Liver (tissue), 3 donors: Measurements from ENCODE around the gene PUS7L.

Source experiments
- EGR1 ChIP-seq, 2 donors: IDR thresholded peaks; 2 replicates each; pipeline ENCODE4 v1.6.1; 2016 to 2018; ENCODE audit warnings: antibody characterized with exemption in 2 of 2, low read depth in 2 of 2
- FOXA1 ChIP-seq: IDR thresholded peaks from 2 replicates; pipeline ENCODE4 v1.6.1; 2016; ENCODE audit warnings: antibody characterized with exemption
- GABPA ChIP-seq, 2 donors: IDR thresholded peaks in 1 of 2; conservative IDR thresholded peaks in 1 of 2; 2 replicates each; pipeline ENCODE4 v1.6.1; 2016; ENCODE audit warnings: antibody characterized with exemption in 2 of 2, mild to moderate bottlenecking in 1 of 2, moderate library complexity in 1 of 2
- RAD21 ChIP-seq, 2 donors: IDR thresholded peaks; 2 replicates each; pipeline ENCODE4 v1.6.1; 2016; ENCODE audit warnings: antibody characterized with exemption in 2 of 2, mild to moderate bottlenecking in 2 of 2
- RXRA ChIP-seq, 2 donors: IDR thresholded peaks; 2 replicates each; pipeline ENCODE4 v1.6.1; 2017 to 2018; ENCODE audit warnings: antibody characterized with exemption in 2 of 2, mild to moderate bottlenecking in 1 of 2
- SP1 ChIP-seq: IDR thresholded peaks from 2 replicates; pipeline ENCODE4 v1.6.1; 2018; ENCODE audit warnings: antibody characterized with exemption, mild to moderate bottlenecking
- YY1 ChIP-seq: IDR thresholded peaks from 2 replicates; pipeline ENCODE4 v1.6.1; 2016; ENCODE audit warnings: antibody characterized with exemption, mild to moderate bottlenecking
- TF ChIP-seq, protein P1 (sequence below): IDR thresholded peaks from 2 replicates; pipeline ENCODE4 v1.6.1; 2016; ENCODE audit warnings: antibody characterized with exemption
- TF ChIP-seq, protein P2 (sequence below): fragments of 150-350 bp; IDR thresholded peaks from 2 replicates; pipeline ENCODE4 v1.5.1; 2017; ENCODE audit warnings: improper control_type of control experiment, low read depth, low read length; ENCODE audit not compliant: missing input control
- TF ChIP-seq, protein P3 (sequence below): IDR thresholded peaks from 2 replicates; pipeline ENCODE4 v1.6.1; 2016; ENCODE audit warnings: antibody characterized with exemption
- TF ChIP-seq, protein P4 (sequence below): IDR thresholded peaks from 2 replicates; pipeline ENCODE4 v1.6.1; 2016; ENCODE audit warnings: antibody characterized with exemption
- donor health status: healthy.
- donor health status: healthy.

DNA sequence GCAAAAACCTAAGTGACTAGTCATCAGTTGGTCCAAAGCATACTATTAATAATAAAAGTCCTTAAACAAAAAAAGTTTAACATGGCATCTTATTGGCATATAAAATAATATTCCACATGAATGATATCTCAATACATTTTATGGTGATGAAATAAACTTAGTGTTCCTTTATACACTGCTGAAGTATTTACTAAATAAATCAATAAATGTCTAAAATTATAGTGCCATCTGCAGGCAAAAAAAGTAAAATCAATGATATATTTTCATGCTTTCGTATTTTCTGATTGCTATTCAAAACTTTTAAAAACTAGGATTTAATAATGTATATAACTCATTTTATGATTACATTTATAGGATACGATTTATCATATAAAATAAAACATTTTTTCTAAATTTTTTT is 30.5 kb downstream of the PUS7L start:
- TF ChIP-seq, protein P1, sequence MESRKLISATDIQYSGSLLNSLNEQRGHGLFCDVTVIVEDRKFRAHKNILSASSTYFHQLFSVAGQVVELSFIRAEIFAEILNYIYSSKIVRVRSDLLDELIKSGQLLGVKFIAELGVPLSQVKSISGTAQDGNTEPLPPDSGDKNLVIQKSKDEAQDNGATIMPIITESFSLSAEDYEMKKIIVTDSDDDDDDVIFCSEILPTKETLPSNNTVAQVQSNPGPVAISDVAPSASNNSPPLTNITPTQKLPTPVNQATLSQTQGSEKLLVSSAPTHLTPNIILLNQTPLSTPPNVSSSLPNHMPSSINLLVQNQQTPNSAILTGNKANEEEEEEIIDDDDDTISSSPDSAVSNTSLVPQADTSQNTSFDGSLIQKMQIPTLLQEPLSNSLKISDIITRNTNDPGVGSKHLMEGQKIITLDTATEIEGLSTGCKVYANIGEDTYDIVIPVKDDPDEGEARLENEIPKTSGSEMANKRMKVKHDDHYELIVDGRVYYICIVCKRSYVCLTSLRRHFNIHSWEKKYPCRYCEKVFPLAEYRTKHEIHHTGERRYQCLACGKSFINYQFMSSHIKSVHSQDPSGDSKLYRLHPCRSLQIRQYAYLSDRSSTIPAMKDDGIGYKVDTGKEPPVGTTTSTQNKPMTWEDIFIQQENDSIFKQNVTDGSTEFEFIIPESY, result no peak
- TF ChIP-seq, protein P2, sequence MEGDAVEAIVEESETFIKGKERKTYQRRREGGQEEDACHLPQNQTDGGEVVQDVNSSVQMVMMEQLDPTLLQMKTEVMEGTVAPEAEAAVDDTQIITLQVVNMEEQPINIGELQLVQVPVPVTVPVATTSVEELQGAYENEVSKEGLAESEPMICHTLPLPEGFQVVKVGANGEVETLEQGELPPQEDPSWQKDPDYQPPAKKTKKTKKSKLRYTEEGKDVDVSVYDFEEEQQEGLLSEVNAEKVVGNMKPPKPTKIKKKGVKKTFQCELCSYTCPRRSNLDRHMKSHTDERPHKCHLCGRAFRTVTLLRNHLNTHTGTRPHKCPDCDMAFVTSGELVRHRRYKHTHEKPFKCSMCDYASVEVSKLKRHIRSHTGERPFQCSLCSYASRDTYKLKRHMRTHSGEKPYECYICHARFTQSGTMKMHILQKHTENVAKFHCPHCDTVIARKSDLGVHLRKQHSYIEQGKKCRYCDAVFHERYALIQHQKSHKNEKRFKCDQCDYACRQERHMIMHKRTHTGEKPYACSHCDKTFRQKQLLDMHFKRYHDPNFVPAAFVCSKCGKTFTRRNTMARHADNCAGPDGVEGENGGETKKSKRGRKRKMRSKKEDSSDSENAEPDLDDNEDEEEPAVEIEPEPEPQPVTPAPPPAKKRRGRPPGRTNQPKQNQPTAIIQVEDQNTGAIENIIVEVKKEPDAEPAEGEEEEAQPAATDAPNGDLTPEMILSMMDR, result no peak
- TF ChIP-seq GABPA (IDR thresholded peaks at IDR 0.05 in 1 of 2, conservative IDR thresholded peaks at IDR 0.05 in 1 of 2) (no peak), RXRA (IDR thresholded peaks at IDR 0.05) (no peak), RAD21 (IDR thresholded peaks at IDR 0.05) (peak; percentile 40 to 44), SP1 (no peak), FOXA1 (no peak), YY1 (no peak), EGR1 (IDR thresholded peaks at IDR 0.05; ENCODE audit: low read depth in 2 of 2) (no peak)
- TF ChIP-seq, protein P3, sequence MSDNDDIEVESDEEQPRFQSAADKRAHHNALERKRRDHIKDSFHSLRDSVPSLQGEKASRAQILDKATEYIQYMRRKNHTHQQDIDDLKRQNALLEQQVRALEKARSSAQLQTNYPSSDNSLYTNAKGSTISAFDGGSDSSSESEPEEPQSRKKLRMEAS, result no peak
- TF ChIP-seq, protein P4, sequence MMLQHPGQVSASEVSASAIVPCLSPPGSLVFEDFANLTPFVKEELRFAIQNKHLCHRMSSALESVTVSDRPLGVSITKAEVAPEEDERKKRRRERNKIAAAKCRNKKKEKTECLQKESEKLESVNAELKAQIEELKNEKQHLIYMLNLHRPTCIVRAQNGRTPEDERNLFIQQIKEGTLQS, result no peak
